HG02938 (cell line): ENCODE data around the gene NDC80.
"Not testable (repeated sequence)": the region's sequence is repeated elsewhere in the genome, so short reads cannot be mapped to it uniquely, and the experiment has no call there.

Experiments
- ATAC-seq: cut with Tn5 transposase; IDR thresholded peaks from one replicate; pipeline ENCODE4 v1.9.1; 2021; ENCODE audit warnings: mild to moderate bottlenecking, moderate library complexity; ENCODE audit not compliant: unreplicated experiment

NDC80 gene

GRCh38 chr18:2571200-2572170, at the start of gene NDC80, which contains the start of gene METTL4:
NDC80 (plus strand) TSS chr18:2571557; CDS start chr18:2572986, 1,429 bp downstream.
METTL4 (minus strand) TSS chr18:2571505; CDS start chr18:2567216, 4,289 bp downstream.
- peak; percentile 63 for ATAC-seq

GRCh38 chr18:2522112-2522511, 49.2 kb upstream of the NDC80 start:
- no peak for ATAC-seq

- ATAC-seq = not testable (repeated sequence)
Observed at GRCh38 chr18:2524794-2525198, 46.6 kb upstream of the NDC80 start.

- no peak for ATAC-seq
Observed at GRCh38 chr18:2526329-2526728, 45.0 kb upstream of the NDC80 start.

- ATAC-seq = no peak
Observed at GRCh38 chr18:2529154-2529553, 42.2 kb upstream of the NDC80 start.

- ATAC-seq = no peak
Observed at GRCh38 chr18:2531751-2532150, 39.6 kb upstream of the NDC80 start.

GRCh38 chr18:2532797-2533196, 38.6 kb upstream of the NDC80 start:
- ATAC-seq = no peak

- no peak for ATAC-seq
Observed at GRCh38 chr18:2534906-2535305, 36.5 kb upstream of the NDC80 start.

GRCh38 chr18:2535419-2535910, 35.9 kb upstream of the NDC80 start:
- no peak for ATAC-seq

- ATAC-seq = no peak
Observed at GRCh38 chr18:2536063-2536462, 35.3 kb upstream of the NDC80 start.

- ATAC-seq = no peak
Observed at GRCh38 chr18:2536493-2536892, 34.9 kb upstream of the NDC80 start.

GRCh38 chr18:2537296-2537695, 34.1 kb upstream of the NDC80 start:
- ATAC-seq = no peak

GRCh38 chr18:2538236-2538635, 33.1 kb upstream of the NDC80 start:
- ATAC-seq = no peak

- no peak for ATAC-seq
Observed at GRCh38 chr18:2538844-2539243, 32.5 kb upstream of the NDC80 start.

- no peak for ATAC-seq
Observed at GRCh38 chr18:2540575-2540974, 30.8 kb upstream of the NDC80 start.

GRCh38 chr18:2541925-2542563, 29.3 kb upstream of the NDC80 start:
- ATAC-seq = peak; percentile 67

- ATAC-seq = no peak
Observed at GRCh38 chr18:2545155-2545554, 26.2 kb upstream of the NDC80 start.

- peak; percentile 78 for ATAC-seq
Observed at GRCh38 chr18:2547477-2548087, 23.8 kb upstream of the NDC80 start.

- no peak for ATAC-seq
Observed at GRCh38 chr18:2549462-2549861, 21.9 kb upstream of the NDC80 start.

GRCh38 chr18:2551425-2551824, 19.9 kb upstream of the NDC80 start:
- ATAC-seq = no peak

GRCh38 chr18:2554696-2555095, 16.7 kb upstream of the NDC80 start:
- no peak for ATAC-seq
